8988T (cell line): ENCODE measurements around the gene GPR39.

Experiments used
- DNase-seq: peaks from one replicate; pipeline ENCODE4 v3.0.0; 2011

The GPR39 gene

GRCh38 chr2:132415256-132415914 is 1.2 kb upstream of the GPR39 start:
- DNase-seq = no peak

- peak; percentile 70 for DNase-seq
Observed at GRCh38 chr2:132415915-132416722, 486 bp upstream of the GPR39 start.

GRCh38 chr2:132417430-132418035 is 928 bp downstream of the GPR39 start:
- no peak for DNase-seq

- DNase-seq = no peak
Observed at GRCh38 chr2:132419235-132419634, 2.6 kb downstream of the GPR39 start.

GRCh38 chr2:132419941-132420340 is 3.3 kb downstream of the GPR39 start:
- no peak for DNase-seq

- DNase-seq = no peak
Observed at GRCh38 chr2:132420816-132421805, 4.5 kb downstream of the GPR39 start.

GRCh38 chr2:132422736-132423135 is 6.1 kb downstream of the GPR39 start:
- DNase-seq = no peak

- no peak for DNase-seq
Observed at GRCh38 chr2:132424526-132425121, 8.0 kb downstream of the GPR39 start.

- DNase-seq = no peak
Observed at GRCh38 chr2:132426033-132426432, 9.4 kb downstream of the GPR39 start.

GRCh38 chr2:132426656-132427055 is 10.1 kb downstream of the GPR39 start:
- no peak for DNase-seq

GRCh38 chr2:132429351-132429750 is 12.7 kb downstream of the GPR39 start:
- DNase-seq = no peak

GRCh38 chr2:132429941-132430573 is 13.5 kb downstream of the GPR39 start:
- no peak for DNase-seq

- DNase-seq = no peak
Observed at GRCh38 chr2:132430895-132431294, 14.3 kb downstream of the GPR39 start.

- no peak for DNase-seq
Observed at GRCh38 chr2:132437852-132438669, 21.5 kb downstream of the GPR39 start.

GRCh38 chr2:132438691-132439090 is 22.1 kb downstream of the GPR39 start:
- DNase-seq = peak; percentile 33

GRCh38 chr2:132439703-132440398 is 23.2 kb downstream of the GPR39 start:
- DNase-seq = no peak

GRCh38 chr2:132441051-132441450 is 24.4 kb downstream of the GPR39 start:
- DNase-seq = no peak

- no peak for DNase-seq
Observed at GRCh38 chr2:132442278-132442677, 25.7 kb downstream of the GPR39 start.

- DNase-seq = no peak
Observed at GRCh38 chr2:132443106-132443505, 26.5 kb downstream of the GPR39 start.

GRCh38 chr2:132446444-132446843 is 29.8 kb downstream of the GPR39 start:
- no peak for DNase-seq
